IMR-90 (cell line): ENCODE results near the gene CAB39.

Experiments used
- BHLHE40 ChIP-seq: fragments of 150-350 bp; IDR thresholded peaks from 2 replicates; pipeline ENCODE4 v1.6.1; 2016; ENCODE audit warnings: mild to moderate bottlenecking, low read depth, low read length
- CEBPB ChIP-seq: IDR thresholded peaks from 2 replicates; pipeline ENCODE4 v1.6.1; 2012; ENCODE audit warnings: low read depth, low read length, improper control_type of control experiment
- CTCF ChIP-seq: conservative IDR thresholded peaks from 2 replicates; pipeline ENCODE4 v1.5.1; 2012; ENCODE audit warnings: mild to moderate bottlenecking, low read depth, low read length, improper control_type of control experiment
- MAFK ChIP-seq: IDR thresholded peaks from 2 replicates; pipeline ENCODE4 v1.6.1; 2012; ENCODE audit warnings: low read depth, low read length, improper control_type of control experiment
- POLR2A ChIP-seq: IDR thresholded peaks from 2 replicates; pipeline ENCODE4 v1.6.1; 2012; ENCODE audit warnings: mild to moderate bottlenecking, low read depth, low read length
- RAD21 ChIP-seq: IDR thresholded peaks from 2 replicates; pipeline ENCODE4 v1.6.1; 2012; ENCODE audit warnings: low read length, improper control_type of control experiment
- RFX5 ChIP-seq: IDR thresholded peaks from 2 replicates; pipeline ENCODE4 v1.8.0; 2012; ENCODE audit warnings: low read depth, mild to moderate bottlenecking, low read length, moderate library complexity
- SMC3 ChIP-seq: fragments of 150-350 bp; IDR thresholded peaks from 2 replicates; pipeline ENCODE4 v1.6.1; 2016; ENCODE audit warnings: low read depth, mild to moderate bottlenecking, antibody characterized with exemption, low read length, moderate library complexity

DNA sequence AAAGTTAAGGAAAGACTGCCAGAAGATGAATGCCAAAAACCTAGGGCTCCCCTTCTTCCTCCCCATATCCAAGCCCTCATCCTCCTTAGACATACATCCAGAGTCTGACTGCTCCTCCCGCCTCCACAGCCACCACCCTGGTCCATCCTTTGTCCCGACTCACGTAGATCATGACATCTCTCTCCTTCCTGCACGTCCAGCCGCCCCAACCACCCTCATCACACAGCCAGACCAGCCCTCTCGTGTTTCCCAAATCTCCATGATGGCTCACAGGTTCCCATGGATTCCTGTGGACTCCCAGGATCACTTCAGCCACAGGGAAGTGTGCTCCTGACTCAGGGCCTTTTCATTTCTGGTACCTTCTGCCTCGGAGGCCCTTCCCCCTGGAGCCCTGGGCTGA, 47.8 kb upstream of the CAB39 start:
- TF ChIP-seq RFX5 (no peak), RAD21 (no peak), CTCF (no peak), POLR2A (no peak), CEBPB (no peak), MAFK (no peak), SMC3 (no peak), BHLHE40 (no peak)
